ENCODE measurements around the gene SPATA46.

DNA sequence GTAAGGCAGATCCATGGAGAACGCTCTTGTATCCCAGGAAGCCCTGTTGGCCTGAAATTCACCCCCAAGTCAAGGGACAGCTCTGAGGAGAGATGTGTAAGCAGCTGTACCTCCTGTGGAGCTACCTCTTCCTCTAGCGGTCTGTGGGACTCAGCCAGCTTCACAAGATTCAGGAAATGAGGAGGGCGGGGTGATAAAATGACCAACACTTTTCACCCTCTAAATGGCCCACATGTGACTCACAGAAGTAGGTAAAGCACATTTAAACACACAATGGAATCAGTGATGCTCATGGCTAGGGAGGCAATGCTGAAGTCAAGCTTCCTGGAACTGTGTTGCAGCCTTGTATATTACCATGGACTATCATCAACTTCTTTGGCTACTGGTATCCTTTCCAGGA lies 35.3 kb upstream of the SPATA46 start, which contains the start of gene SH2D1B:
- TF ChIP-seq CTCF (IDR thresholded peaks at IDR 0.05; ENCODE audit: insufficient read depth, low read length, poor library complexity, severe bottlenecking): no peak
- no peak for TF ChIP-seq EZH2phosphoT487 (conservative IDR thresholded peaks at IDR 0.05; ENCODE audit: low read length)

All from SU-DHL-6 (cell line).